Osteocyte (in vitro differentiated cells): ENCODE measurements around the gene ALDH16A1. TPM values are rescaled to one million over a fixed set of nuclear protein-coding genes. Genes with fewer than 3 reads are reported as not detected.

Source experiments
- DNase-seq: peaks from one replicate; pipeline ENCODE4 v3.0.0; 2021; ENCODE audit warnings: mixed read lengths; ENCODE audit not compliant: unreplicated experiment; ENCODE audit errors: extremely low spot score
- H3K27ac Mint-ChIP-seq: one replicate; pipeline ENCODE4 v1.8.0; 2021; ENCODE audit warnings: mild to moderate bottlenecking, mixed read lengths; ENCODE audit not compliant: unreplicated experiment
- H3K27me3 Mint-ChIP-seq: one replicate; pipeline ENCODE4 v1.8.0; 2021; ENCODE audit warnings: mixed read lengths; ENCODE audit not compliant: unreplicated experiment
- H3K36me3 Mint-ChIP-seq: one replicate; pipeline ENCODE4 v1.8.0; 2021; ENCODE audit warnings: mixed read lengths; ENCODE audit not compliant: unreplicated experiment
- H3K4me1 Mint-ChIP-seq: one replicate; pipeline ENCODE4 v1.8.0; 2021; ENCODE audit warnings: mixed read lengths; ENCODE audit not compliant: unreplicated experiment
- H3K4me3 Mint-ChIP-seq: one replicate; pipeline ENCODE4 v1.8.0; 2021; ENCODE audit warnings: mild to moderate bottlenecking, moderate library complexity, mixed read lengths; ENCODE audit not compliant: unreplicated experiment
- H3K9me3 Mint-ChIP-seq: one replicate; pipeline ENCODE4 v1.8.0; 2021; ENCODE audit warnings: mixed read lengths; ENCODE audit not compliant: unreplicated experiment
- CTCF ChIP-seq: fragments of 200-600 bp; sonication (generic); IDR thresholded peaks from 2 replicates; pipeline ENCODE4 v1.5.0; 2021; ENCODE audit warnings: antibody characterized with exemption, mild to moderate bottlenecking, moderate library complexity
- total RNA-seq: library from RNA; stranded (reverse); gene quantifications from 2 replicates; pipeline ENCODE4 v1.2.1, GENCODE V29; 2021

ALDH16A1 gene
- total RNA-seq, 1 donor from 2014 or later: 31.8 TPM

- Mint-ChIP-seq H3K36me3 (peaks cover 43% of the 10 kb centered on the region), H3K27me3 (no peaks in the 10 kb centered on the region), H3K27ac (peak overlapping the region; percentile 34), H3K9me3 (no peaks in the 10 kb centered on the region), H3K4me1 (peaks cover 24% of the 10 kb centered on the region), H3K4me3 (no peak overlapping the region)
- DNase-seq: no peak
- TF ChIP-seq CTCF: no peak
These were observed 38.2 kb downstream of the ALDH16A1 start for GRCh38 chr19:49491030-49491803.

DNA sequence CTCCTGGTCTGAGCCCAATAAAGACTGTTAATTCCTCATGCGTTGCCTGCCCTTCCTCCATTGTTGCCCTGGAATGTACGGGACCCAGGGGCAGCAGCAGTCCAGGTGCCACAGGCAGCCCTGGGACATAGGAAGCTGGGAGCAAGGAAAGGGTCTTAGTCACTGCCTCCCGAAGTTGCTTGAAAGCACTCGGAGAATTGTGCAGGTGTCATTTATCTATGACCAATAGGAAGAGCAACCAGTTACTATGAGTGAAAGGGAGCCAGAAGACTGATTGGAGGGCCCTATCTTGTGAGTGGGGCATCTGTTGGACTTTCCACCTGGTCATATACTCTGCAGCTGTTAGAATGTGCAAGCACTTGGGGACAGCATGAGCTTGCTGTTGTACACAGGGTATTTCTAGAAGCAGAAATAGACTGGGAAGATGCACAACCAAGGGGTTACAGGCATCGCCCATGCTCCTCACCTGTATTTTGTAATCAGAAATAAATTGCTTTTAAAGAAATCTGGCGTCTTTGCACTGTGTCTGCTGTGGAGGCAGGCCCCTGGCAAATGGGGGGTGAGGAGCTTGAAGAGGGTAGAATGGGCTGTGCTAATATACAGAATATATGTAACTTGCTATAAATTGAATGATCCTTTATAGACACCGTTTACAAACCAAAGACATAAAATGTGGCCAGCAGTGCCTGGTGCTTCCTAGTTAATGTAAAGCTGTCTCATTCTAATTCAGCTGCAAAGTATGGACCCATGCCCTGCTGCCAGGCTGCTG lies 39.0 kb downstream of the ALDH16A1 start:
- DNase-seq: no peak
- no peak overlapping the region for H3K4me3 Mint-ChIP-seq
- H3K36me3 Mint-ChIP-seq: peaks cover 46% of the 10 kb centered on the region
- H3K27me3 Mint-ChIP-seq: no peaks in the 10 kb centered on the region
- TF ChIP-seq CTCF: no peak
- H3K4me1 Mint-ChIP-seq: peaks cover 25% of the 10 kb centered on the region
- peak overlapping the region; percentile 65 for H3K27ac Mint-ChIP-seq
- H3K9me3 Mint-ChIP-seq: no peaks in the 10 kb centered on the region

DNA sequence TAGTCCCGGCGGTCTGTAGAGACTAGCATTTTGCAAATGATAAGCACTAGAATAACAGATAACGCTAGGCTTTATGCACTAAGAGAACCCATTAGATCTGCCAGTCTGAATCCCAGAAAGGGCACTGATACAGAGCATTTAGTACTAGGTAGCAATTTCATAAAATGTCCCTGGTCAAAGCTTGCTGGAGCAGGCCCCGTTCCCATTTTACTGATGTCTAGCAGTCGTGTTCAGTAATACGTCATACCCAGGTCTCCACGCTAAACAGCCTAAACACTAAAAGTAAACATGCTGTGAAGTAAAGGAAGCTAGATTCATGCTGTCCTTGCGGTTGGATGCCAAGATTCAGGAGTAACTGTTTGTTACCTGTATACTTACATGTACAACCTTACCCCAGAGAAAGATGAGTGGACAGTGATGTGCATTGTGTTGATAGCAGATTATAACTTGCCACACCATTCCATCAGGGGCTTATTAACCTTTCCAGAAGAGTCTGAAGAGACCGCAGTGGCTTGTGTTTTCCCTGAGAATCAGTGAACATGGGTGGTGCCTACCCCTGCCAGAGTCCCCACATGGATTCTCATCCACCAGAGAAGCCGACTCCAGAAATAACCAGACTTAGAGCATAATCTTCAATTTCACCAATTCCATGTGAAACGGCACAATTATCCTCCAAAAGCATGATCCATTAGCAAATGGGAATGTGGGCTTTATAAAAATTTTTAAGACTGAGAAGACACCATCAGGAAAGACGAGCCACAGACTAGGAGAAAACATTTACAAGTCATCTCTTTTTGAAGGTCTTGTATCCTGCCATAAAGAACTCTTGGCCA lies 39.8 kb downstream of the ALDH16A1 start:
- no peak for DNase-seq
- no peak for TF ChIP-seq CTCF
- Mint-ChIP-seq H3K36me3 (peaks cover 53% of the 10 kb centered on the region), H3K27ac (peak overlapping the region; percentile 65), H3K4me3 (no peak overlapping the region), H3K27me3 (no peaks in the 10 kb centered on the region), H3K4me1 (peaks cover 30% of the 10 kb centered on the region), H3K9me3 (no peaks in the 10 kb centered on the region)

- H3K9me3 Mint-ChIP-seq: no peaks in the 10 kb centered on the region
- H3K27me3 Mint-ChIP-seq: no peaks in the 10 kb centered on the region
- peaks cover 14% of the 10 kb centered on the region for H3K4me1 Mint-ChIP-seq
- H3K36me3 Mint-ChIP-seq: peaks cover 39% of the 10 kb centered on the region
- peak overlapping the region; percentile 97 for H3K4me3 Mint-ChIP-seq
- DNase-seq: no peak
- TF ChIP-seq CTCF: no peak
- peak overlapping the region; percentile 97 for H3K27ac Mint-ChIP-seq
These were observed 43.6 kb downstream of the ALDH16A1 start for GRCh38 chr19:49496574-49497008.
